ENCODE measurements around the gene BTBD8.

The BTBD8 gene

GRCh38 chr1:92095874-92096273 is 15.7 kb downstream of the BTBD8 start:
- TF ChIP-seq CTCF (IDR thresholded peaks at IDR 0.05; ENCODE audit: poor library complexity, severe bottlenecking) = no peak
- no peak for DNase-seq (ENCODE audit: low spot score)
- Histone ChIP-seq H3K36me3 (ENCODE audit: low read depth) (no peaks in the 10 kb centered on the region), H3K9me3 (ENCODE audit: severe bottlenecking) (no peaks in the 10 kb centered on the region), H3K27ac (ENCODE audit: poor library complexity, severe bottlenecking) (no peak overlapping the region), H3K4me3 (ENCODE audit: severe bottlenecking) (no peak overlapping the region), H3K4me1 (ENCODE audit: insufficient read depth, poor library complexity, severe bottlenecking) (no peaks in the 10 kb centered on the region), H3K27me3 (ENCODE audit: insufficient read depth, poor library complexity, severe bottlenecking) (no peaks in the 10 kb centered on the region)
- no peak for ATAC-seq (ENCODE audit: low read depth)

GRCh38 chr1:92096317-92096716 is 16.2 kb downstream of the BTBD8 start:
- no peaks in the 10 kb centered on the region for H3K27me3 ChIP-seq (ENCODE audit: insufficient read depth, poor library complexity, severe bottlenecking)
- DNase-seq (ENCODE audit: low spot score) (no peak), ATAC-seq (ENCODE audit: low read depth) (no peak)
- no peak for TF ChIP-seq CTCF (IDR thresholded peaks at IDR 0.05; ENCODE audit: poor library complexity, severe bottlenecking)
- no peaks in the 10 kb centered on the region for H3K4me1 ChIP-seq (ENCODE audit: insufficient read depth, poor library complexity, severe bottlenecking)
- H3K9me3 ChIP-seq (ENCODE audit: severe bottlenecking) = no peaks in the 10 kb centered on the region
- no peaks in the 10 kb centered on the region for H3K36me3 ChIP-seq (ENCODE audit: low read depth)
- no peak overlapping the region for H3K27ac ChIP-seq (ENCODE audit: poor library complexity, severe bottlenecking)
- H3K4me3 ChIP-seq (ENCODE audit: severe bottlenecking) = no peak overlapping the region

- H3K36me3 ChIP-seq (ENCODE audit: low read depth) = no peaks in the 10 kb centered on the region
- no peaks in the 10 kb centered on the region for H3K9me3 ChIP-seq (ENCODE audit: severe bottlenecking)
- H3K4me3 ChIP-seq (ENCODE audit: severe bottlenecking) = no peak overlapping the region
- DNase-seq (ENCODE audit: low spot score) (no peak), ATAC-seq (ENCODE audit: low read depth) (no peak)
- H3K4me1 ChIP-seq (ENCODE audit: insufficient read depth, poor library complexity, severe bottlenecking) = no peaks in the 10 kb centered on the region
- no peaks in the 10 kb centered on the region for H3K27me3 ChIP-seq (ENCODE audit: insufficient read depth, poor library complexity, severe bottlenecking)
- TF ChIP-seq CTCF (IDR thresholded peaks at IDR 0.05; ENCODE audit: poor library complexity, severe bottlenecking) = no peak
- H3K27ac ChIP-seq (ENCODE audit: poor library complexity, severe bottlenecking) = no peak overlapping the region
These were observed 25.5 kb downstream of the BTBD8 start for GRCh38 chr1:92105546-92106081.

GRCh38 chr1:92108631-92109030 is 28.5 kb downstream of the BTBD8 start:
- H3K4me1 ChIP-seq (ENCODE audit: insufficient read depth, poor library complexity, severe bottlenecking) = no peaks in the 10 kb centered on the region
- no peak for DNase-seq (ENCODE audit: low spot score)
- H3K9me3 ChIP-seq (ENCODE audit: severe bottlenecking) = no peaks in the 10 kb centered on the region
- H3K27me3 ChIP-seq (ENCODE audit: insufficient read depth, poor library complexity, severe bottlenecking) = no peaks in the 10 kb centered on the region
- no peak overlapping the region for H3K27ac ChIP-seq (ENCODE audit: poor library complexity, severe bottlenecking)
- no peak for ATAC-seq (ENCODE audit: low read depth)
- no peaks in the 10 kb centered on the region for H3K36me3 ChIP-seq (ENCODE audit: low read depth)
- TF ChIP-seq CTCF (IDR thresholded peaks at IDR 0.05; ENCODE audit: poor library complexity, severe bottlenecking) = no peak
- no peak overlapping the region for H3K4me3 ChIP-seq (ENCODE audit: severe bottlenecking)

- Histone ChIP-seq H3K36me3 (ENCODE audit: low read depth) (no peaks in the 10 kb centered on the region), H3K27ac (ENCODE audit: poor library complexity, severe bottlenecking) (no peak overlapping the region), H3K4me1 (ENCODE audit: insufficient read depth, poor library complexity, severe bottlenecking) (no peaks in the 10 kb centered on the region), H3K9me3 (ENCODE audit: severe bottlenecking) (no peaks in the 10 kb centered on the region), H3K27me3 (ENCODE audit: insufficient read depth, poor library complexity, severe bottlenecking) (no peaks in the 10 kb centered on the region), H3K4me3 (ENCODE audit: severe bottlenecking) (no peak overlapping the region)
- DNase-seq (ENCODE audit: low spot score) (no peak), ATAC-seq (ENCODE audit: low read depth) (no peak)
- no peak for TF ChIP-seq CTCF (IDR thresholded peaks at IDR 0.05; ENCODE audit: poor library complexity, severe bottlenecking)
These were observed 37.4 kb downstream of the BTBD8 start for GRCh38 chr1:92117526-92117925.

Data from RWPE2 (cell line).